CD4-positive, alpha-beta T cell (primary cell): ENCODE measurements around the gene KIF22. TPM values are rescaled to one million over a fixed set of nuclear protein-coding genes. Genes with fewer than 3 reads are reported as not detected.

Experiments
- ATAC-seq: fragments of 200-7000 bp; cut with Tn5 transposase; one replicate; pipeline ENCODE4 v1.10.0; 2022; ENCODE audit warnings: mild to moderate bottlenecking; ENCODE audit not compliant: poor library complexity
- CTCF ChIA-PET: fragments of 350-600 bp; sonication (Branson Sonifier 250); formaldehyde crosslinking; loops from one replicate; lab custom pipeline; 2021; ENCODE audit warnings: antibody characterized with exemption, inconsistent platforms; lab: Charles Lee
- POLR2A ChIA-PET: fragments of 350-600 bp; sonication (Branson Sonifier 250); formaldehyde crosslinking; loops from one replicate; lab custom pipeline; 2021; ENCODE audit warnings: antibody characterized with exemption, inconsistent platforms; lab: Charles Lee
- DNase-seq, 14 experiments: peaks; one replicate each; pipeline ENCODE4 v3.0.0-alpha.2; 2013 to 2020; ENCODE audit warnings: mixed read lengths in 2 of 14
- H3K27ac ChIP-seq, 2 donors: one replicate each; pipeline versions ENCODE4 v1.5.1 to v1.7.0; 2013; ENCODE audit warnings: low read length in 2 of 2, low read depth in 1 of 2, mild to moderate bottlenecking in 1 of 2
- H3K27me3 ChIP-seq, 2 experiments: 1 replicate in 1 of 2; 2 replicates in 1 of 2; pipeline versions ENCODE4 v1.6.1 to v1.7.0; 2013; ENCODE audit warnings: low read length in 2 of 2, control low read depth in 1 of 2, mild to moderate bottlenecking in 1 of 2, moderate library complexity in 1 of 2; ENCODE audit not compliant: insufficient read depth in 2 of 2, control insufficient read depth in 1 of 2
- H3K36me3 ChIP-seq: one replicate; pipeline ENCODE4 v1.6.1; 2013; ENCODE audit warnings: low read length, control low read depth; ENCODE audit not compliant: insufficient read depth
- H3K4me1 ChIP-seq: one replicate; pipeline ENCODE4 v1.6.1; 2013; ENCODE audit warnings: low read length, control low read depth; ENCODE audit not compliant: insufficient read depth
- H3K4me3 ChIP-seq: one replicate; pipeline ENCODE4 v1.5.1; 2013; ENCODE audit warnings: mild to moderate bottlenecking, low read length, moderate library complexity
- H3K9me3 ChIP-seq, 2 experiments: 1 replicate in 1 of 2; 2 replicates in 1 of 2; pipeline versions ENCODE4 v1.6.1 to v1.7.0; 2013; ENCODE audit warnings: low read length in 2 of 2, mild to moderate bottlenecking in 2 of 2, control low read depth in 1 of 2, moderate library complexity in 1 of 2; ENCODE audit not compliant: control insufficient read depth in 1 of 2, insufficient read depth in 1 of 2
- H3K27ac Mint-ChIP-seq: one replicate; pipeline ENCODE4 v1.8.0; 2020; ENCODE audit warnings: mixed read lengths
- H3K27me3 Mint-ChIP-seq: one replicate; pipeline ENCODE4 v1.8.0; 2021; ENCODE audit warnings: mixed read lengths
- H3K36me3 Mint-ChIP-seq: one replicate; pipeline ENCODE4 v1.8.0; 2021; ENCODE audit warnings: low read depth, mixed read lengths
- H3K4me1 Mint-ChIP-seq: one replicate; pipeline ENCODE4 v1.8.0; 2021; ENCODE audit warnings: low read depth, mixed read lengths
- H3K4me3 Mint-ChIP-seq: one replicate; pipeline ENCODE4 v1.8.0; 2020; ENCODE audit warnings: mild to moderate bottlenecking, mixed read lengths
- H3K9me3 Mint-ChIP-seq: one replicate; pipeline ENCODE4 v1.8.0; 2020; ENCODE audit warnings: mixed read lengths
- intact Hi-C, 2 experiments: fragments of 100-400 bp; cut with DNase I in 1 of 2; cut with micrococcal nuclease in 1 of 2; formaldehyde crosslinking; loops; one replicate each; pipeline versions ENCODE4 v1.15.1 to v1.9.0; 2023 to 2025; cut with DNase I, micrococcal nuclease
- total RNA-seq, 174 experiments: library from RNA in 2 of 174; stranded (reverse) in 2 of 174; gene quantifications; one replicate each; pipeline ENCODE4 v1.2.3 and lab custom pipeline; 2021 to 2026
- TF ChIP-seq, protein P1 (sequence below): fragments of 200-600 bp; IDR thresholded peaks from one replicate; pipeline ENCODE4 v1.8.0; 2022; ENCODE audit warnings: antibody characterized with exemption, mild to moderate bottlenecking

The KIF22 gene
- total RNA-seq, 2 experiments from 2014 or later: 99.0 to 101 TPM

DNA sequence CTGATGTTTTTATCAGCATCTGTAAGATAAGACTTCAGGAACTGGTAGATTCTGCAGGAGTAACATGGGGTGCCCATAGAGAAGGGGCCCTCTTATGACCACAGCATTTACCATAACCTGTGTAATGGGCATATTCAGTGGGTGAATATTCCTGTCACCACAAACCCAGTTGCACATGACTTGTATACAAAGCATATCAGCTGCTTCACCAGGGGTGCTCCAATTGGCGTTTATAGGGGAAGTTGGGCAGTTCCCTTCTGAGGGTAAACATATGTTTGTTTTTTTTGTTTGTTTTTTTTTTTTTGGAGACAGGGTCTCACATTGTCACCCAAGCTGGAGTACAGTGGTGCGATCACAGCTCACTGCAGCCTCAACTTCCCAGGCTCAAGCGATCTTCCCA, 24.0 kb upstream of the KIF22 start:
- no peaks in the 10 kb centered on the region for H3K9me3 Mint-ChIP-seq
- Histone ChIP-seq H3K27me3 (no peaks in the 10 kb centered on the region), H3K4me3 (no peak overlapping the region), H3K4me1 (peaks cover 3% of the 10 kb centered on the region), H3K9me3 (no peaks in the 10 kb centered on the region), H3K27ac (no peak overlapping the region), H3K36me3 (no peaks in the 10 kb centered on the region)
- peaks cover 9% of the 10 kb centered on the region for H3K4me1 Mint-ChIP-seq
- TF ChIP-seq, protein P1, sequence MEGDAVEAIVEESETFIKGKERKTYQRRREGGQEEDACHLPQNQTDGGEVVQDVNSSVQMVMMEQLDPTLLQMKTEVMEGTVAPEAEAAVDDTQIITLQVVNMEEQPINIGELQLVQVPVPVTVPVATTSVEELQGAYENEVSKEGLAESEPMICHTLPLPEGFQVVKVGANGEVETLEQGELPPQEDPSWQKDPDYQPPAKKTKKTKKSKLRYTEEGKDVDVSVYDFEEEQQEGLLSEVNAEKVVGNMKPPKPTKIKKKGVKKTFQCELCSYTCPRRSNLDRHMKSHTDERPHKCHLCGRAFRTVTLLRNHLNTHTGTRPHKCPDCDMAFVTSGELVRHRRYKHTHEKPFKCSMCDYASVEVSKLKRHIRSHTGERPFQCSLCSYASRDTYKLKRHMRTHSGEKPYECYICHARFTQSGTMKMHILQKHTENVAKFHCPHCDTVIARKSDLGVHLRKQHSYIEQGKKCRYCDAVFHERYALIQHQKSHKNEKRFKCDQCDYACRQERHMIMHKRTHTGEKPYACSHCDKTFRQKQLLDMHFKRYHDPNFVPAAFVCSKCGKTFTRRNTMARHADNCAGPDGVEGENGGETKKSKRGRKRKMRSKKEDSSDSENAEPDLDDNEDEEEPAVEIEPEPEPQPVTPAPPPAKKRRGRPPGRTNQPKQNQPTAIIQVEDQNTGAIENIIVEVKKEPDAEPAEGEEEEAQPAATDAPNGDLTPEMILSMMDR: no peak
- no peaks in the 10 kb centered on the region for H3K27me3 Mint-ChIP-seq
- DNase-seq: no peak
- ATAC-seq: no peak
- ChIA-PET CTCF (interaction anchor here (0.7 kb wide), 1 partner anchor 41 kb away, joined by 3 read pairs; no protein-coding TSS in a partner anchor), POLR2A (no interaction called here)
- intact Hi-C loops: no loop called here
- H3K4me3 Mint-ChIP-seq: no peak overlapping the region
- H3K36me3 Mint-ChIP-seq: no peaks in the 10 kb centered on the region
- H3K27ac Mint-ChIP-seq: no peak overlapping the region

DNA sequence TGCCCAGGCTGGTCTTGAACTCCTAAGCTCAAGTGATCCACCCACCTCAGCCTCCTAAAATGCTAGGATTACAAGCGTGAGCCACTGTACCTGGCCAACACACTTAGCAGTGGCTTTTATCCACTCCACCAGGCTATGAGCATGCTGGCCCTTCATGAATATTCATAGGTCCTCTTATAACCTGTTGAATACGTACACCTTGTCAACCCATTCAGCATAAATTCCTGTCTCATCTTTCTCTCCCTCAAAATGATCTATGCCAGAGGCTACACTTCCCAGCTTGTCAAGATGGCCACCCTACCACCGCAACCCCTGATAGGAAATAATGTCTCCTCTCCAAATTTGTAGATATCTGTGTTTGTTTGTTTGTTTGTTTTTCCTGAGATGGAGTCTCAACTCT, 23.5 kb upstream of the KIF22 start:
- Histone ChIP-seq H3K9me3 (no peaks in the 10 kb centered on the region), H3K4me1 (peaks cover 3% of the 10 kb centered on the region), H3K4me3 (no peak overlapping the region), H3K27me3 (no peaks in the 10 kb centered on the region), H3K36me3 (no peaks in the 10 kb centered on the region), H3K27ac (no peak overlapping the region)
- ChIA-PET POLR2A (no interaction called here), CTCF (no interaction called here)
- Mint-ChIP-seq H3K36me3 (no peaks in the 10 kb centered on the region), H3K9me3 (no peaks in the 10 kb centered on the region), H3K4me1 (peaks cover 9% of the 10 kb centered on the region), H3K27me3 (no peaks in the 10 kb centered on the region), H3K27ac (no peak overlapping the region), H3K4me3 (no peak overlapping the region)
- DNase-seq (no peak), ATAC-seq (no peak)
- TF ChIP-seq, protein P1: no peak
- intact Hi-C loops: no loop called here

DNA sequence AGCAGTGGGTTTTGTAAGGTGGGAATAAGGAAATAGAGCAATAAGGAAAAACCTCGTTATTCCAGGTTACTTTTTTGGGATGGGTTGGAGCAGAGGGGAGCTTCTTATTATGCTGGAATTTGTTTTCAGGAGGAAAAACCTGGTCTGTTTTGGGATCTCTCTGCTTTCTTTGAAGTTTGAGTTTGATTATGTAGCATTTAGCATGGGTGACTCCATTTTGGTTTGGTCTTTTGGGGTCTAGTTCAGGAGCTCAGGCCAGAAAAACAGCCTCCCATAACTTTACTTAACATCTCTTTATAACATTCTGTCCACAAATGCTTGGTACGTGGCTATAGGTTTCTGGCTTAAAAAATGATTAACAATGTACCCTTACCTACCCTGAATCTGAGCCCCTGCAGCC, 21.0 kb upstream of the KIF22 start:
- ATAC-seq (no peak), DNase-seq (no peak)
- ChIA-PET POLR2A (interaction anchor here (1.2 to 1.4 kb wide), 2 partner anchors 14 to 21 kb away, joined by 3 to 4 read pairs; no protein-coding TSS in a partner anchor), CTCF (interaction anchor here (1.9 to 2.1 kb wide), 2 partner anchors 16 to 21 kb away, joined by 6 read pairs; partner anchors contain the start of gene KIF22)
- Mint-ChIP-seq H3K4me3 (no peak overlapping the region), H3K36me3 (no peaks in the 10 kb centered on the region), H3K27me3 (no peaks in the 10 kb centered on the region), H3K27ac (no peak overlapping the region), H3K9me3 (no peaks in the 10 kb centered on the region), H3K4me1 (peaks cover 8% of the 10 kb centered on the region)
- Histone ChIP-seq H3K4me3 (no peak overlapping the region), H3K36me3 (no peaks in the 10 kb centered on the region), H3K27ac (no peak overlapping the region), H3K4me1 (no peaks in the 10 kb centered on the region), H3K27me3 (no peaks in the 10 kb centered on the region), H3K9me3 (no peaks in the 10 kb centered on the region)
- TF ChIP-seq, protein P1: no peak
- intact Hi-C loops: no loop called here
